EL (cell line): ENCODE measurements around the gene RPS2.
A peak's percentile ranks its signal among the peaks of the same experiment; 100 is the strongest.

Experiments used
- DNase-seq: peaks from one replicate; pipeline ENCODE4 v3.0.0-alpha.2; 2016

The RPS2 gene

DNA sequence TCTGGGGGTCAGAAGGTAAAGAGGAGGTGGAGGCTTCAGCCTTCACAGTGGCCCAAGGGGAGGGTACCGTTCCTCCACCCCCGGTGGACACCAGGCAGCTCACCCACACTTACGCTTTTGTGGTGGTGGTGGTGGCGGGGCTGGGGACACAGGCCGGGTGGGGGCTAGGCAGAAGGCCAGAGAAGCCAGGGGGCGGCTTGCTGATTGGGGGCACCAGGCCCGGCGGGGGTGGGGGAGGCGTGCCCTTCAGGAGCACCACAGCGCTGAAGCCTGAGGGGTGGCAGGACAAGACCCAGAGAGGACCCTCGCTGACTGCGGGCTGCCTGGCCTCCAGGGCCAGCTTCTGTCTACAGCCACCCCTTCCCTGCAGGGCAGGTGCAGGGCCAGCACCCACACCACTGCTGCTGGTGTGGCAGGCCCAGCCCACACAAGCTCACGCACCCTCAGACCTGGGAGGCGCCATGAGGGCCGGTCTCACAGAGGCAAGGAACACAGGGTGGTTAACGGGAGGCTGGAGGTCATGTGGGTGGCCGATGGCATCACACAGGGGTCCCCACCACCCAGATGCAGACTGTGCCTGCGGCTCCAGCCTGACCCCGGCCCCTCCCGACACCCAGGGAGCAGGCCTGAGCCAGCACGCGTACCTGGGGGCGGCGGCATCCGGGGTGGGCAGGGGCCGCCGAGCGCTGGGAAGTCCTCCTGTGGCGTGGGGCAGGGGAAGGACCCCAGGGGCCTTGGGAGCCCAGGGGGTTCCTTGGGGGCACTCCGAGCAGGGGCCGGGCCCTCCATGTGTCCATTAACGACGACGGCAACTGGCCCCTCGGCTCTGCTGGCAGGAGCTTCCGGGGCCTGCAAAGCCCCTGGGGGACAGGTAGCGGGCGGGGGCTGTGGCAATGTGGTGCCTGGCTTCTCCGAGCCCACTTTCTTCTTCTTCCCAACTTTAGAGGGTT lies 34.5 kb upstream of the RPS2 start:
- no peak for DNase-seq

- no peak for DNase-seq
These were observed 33.8 kb upstream of the RPS2 start for GRCh38 chr16:1998360-1998835.

DNA sequence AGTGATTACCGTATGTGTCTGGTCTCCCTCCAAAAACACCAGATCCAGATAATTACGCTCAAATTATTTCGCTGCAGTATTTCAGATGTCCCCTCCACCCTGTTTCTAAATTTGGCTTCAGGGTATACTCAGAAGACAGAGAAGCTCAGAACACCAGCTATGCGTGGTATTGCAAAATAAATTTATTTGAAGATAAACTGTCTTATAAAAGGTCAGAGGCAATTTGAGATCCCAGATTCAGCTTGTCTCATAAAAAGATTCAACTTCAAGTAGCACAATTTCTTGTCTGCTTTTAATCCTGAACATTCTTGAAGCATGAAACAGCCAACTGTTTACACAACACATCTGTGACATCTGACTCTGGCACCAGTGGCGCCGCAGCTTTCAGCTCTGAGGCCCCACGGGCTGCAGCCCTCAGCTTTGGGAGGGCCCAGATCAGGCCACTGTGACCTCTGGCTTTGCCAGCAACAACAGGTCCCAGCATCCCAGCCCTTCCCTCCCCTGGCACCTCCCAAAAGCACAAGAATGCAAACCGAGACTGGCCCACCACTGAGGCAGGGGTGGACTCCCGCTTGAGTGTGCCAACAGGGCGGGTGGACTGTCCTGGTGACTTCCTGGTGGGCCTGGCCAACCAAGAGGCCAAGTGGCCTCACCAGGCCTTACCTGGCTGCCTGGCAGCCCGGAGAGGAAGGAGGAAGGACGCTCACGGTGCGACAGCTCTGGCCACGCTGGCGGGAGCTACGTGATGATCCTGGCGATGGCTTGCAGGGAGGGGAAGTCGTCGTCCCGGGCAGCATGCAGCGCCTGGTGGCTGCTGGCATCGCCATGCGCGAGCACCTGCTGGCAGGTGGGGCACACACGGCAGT lies 33.1 kb upstream of the RPS2 start:
- peak; percentile 42 for DNase-seq

DNA sequence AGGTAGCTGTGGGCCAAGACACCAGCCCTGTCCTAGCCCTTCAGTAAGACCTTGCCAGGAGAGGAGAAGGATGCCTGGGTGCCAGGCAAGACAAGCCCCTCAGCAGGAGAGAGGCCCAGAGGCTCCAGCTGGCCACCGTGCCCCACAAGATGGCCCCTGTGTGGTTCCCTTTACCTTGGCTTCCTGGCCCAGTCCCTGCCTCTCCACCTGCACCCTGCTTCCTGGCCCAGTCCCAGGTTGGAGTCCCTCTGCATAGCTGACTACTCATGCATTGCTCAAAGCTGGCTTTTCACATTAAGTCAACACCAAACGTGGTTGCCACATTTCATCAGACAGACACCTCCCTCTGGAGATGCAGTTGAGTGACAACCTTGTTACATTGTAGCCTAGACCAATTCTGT lies 29.1 kb upstream of the RPS2 start:
- DNase-seq, result no peak

DNA sequence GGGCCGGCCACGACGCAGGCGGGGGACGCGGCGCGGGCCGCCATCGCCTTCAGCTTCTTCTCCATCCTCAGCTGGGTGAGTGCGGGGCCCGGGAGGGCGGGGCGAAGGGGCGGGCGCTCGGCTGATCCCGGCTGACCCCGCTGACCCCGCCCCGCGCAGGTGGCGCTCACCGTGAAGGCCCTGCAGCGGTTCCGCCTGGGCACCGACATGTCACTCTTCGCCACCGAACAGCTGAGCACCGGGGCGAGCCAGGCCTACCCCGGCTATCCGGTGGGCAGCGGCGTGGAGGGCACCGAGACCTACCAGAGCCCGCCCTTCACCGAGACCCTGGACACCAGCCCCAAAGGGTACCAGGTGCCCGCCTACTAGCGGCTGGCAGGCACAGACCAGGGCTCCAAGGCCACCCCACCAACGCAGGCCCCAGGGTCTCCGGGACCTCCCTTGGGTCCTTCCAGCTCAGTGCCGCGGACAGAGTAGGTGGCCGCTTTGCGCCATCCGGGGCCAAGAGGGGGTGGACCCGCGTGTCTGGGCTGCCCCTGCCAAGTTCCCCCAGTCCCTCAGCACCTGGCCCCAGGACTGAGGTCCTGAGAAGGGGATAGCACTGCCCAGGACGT lies 28.2 kb upstream of the RPS2 start:
- no peak for DNase-seq

DNA sequence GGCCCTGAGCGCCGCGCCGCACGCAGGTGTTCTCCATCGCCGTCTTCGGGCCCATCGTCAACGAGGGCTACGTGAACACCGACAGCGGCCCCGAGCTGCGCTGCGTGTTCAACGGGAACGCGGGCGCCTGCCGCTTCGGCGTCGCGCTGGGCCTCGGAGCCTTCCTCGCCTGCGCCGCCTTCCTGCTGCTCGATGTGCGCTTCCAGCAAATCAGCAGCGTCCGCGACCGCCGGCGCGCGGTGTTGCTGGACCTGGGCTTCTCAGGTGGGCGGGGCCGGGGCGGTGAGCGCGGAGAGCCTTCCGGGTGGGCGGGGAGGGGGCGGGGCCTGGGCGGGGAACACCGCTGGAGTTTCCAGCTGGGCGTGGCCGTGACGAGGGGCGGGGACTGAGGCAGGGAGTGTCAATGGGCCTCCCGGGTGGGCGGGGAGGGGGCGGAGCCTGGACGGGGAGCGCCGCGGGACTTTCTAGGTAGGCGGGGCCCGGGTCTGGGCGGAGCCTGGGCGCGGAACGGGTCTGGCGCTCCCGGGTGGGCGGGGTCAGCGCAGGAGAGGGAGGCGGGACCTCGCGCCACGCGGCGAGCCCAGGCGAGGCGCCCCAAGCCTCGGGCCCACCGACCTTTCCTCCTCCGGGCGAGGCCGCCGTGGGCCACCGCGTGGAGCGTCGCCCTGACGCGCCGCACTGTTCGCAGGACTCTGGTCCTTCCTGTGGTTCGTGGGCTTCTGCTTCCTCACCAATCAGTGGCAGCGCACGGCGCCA lies 27.5 kb upstream of the RPS2 start:
- peak; percentile 79 for DNase-seq

DNA sequence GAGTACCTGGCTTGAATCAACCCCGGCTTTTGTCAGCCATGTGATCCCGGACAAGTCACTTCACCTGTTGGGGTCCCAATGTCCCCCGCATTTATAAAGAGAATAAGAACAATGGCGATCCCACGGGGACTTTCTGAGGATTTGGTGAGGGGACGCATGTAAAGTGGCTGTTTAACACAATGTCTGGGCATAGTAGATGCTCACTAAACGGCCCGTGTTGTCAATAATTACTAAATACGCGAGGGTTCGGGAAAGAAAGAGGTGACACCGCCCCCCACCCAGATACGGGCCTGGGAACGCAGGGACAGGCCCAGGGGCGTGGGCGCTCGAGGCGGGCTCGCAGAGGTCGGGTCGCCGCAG lies 26.9 kb upstream of the RPS2 start:
- no peak for DNase-seq

DNA sequence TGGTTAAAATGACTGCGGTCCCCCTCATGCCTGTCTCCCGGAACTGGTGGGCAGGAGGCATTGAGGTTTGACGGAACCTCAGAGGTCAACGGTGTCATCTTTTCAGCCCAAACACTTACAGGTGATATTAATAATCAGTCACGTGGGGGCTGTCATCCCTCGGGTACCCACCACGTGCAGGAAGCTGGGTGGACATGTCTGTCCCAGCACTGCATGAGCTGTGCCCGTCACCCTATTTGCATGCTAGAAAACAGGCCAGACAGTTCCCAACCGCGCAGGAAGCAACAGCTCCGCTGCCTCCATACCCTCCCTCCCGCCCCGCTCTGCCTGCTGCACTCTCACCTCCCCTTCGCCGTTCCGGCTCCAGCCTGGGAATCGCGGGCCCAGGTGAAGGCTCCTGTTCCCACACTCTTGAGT lies 26.5 kb upstream of the RPS2 start:
- no peak for DNase-seq

GRCh38 chr16:1990351-1991134 lies 25.9 kb upstream of the RPS2 start:
- DNase-seq, result no peak

DNA sequence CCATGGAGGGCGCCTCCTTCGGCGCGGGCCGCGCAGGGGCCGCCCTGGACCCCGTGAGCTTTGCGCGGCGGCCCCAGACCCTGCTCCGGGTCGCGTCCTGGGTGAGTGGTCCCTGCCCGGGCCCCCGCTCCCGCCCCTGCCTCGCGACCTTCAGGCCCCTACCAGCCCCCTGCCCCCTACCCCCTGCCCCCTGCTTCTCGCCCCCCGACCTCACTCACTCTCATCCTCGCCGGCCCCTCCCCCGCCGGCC lies 25.4 kb upstream of the RPS2 start:
- no peak for DNase-seq

DNA sequence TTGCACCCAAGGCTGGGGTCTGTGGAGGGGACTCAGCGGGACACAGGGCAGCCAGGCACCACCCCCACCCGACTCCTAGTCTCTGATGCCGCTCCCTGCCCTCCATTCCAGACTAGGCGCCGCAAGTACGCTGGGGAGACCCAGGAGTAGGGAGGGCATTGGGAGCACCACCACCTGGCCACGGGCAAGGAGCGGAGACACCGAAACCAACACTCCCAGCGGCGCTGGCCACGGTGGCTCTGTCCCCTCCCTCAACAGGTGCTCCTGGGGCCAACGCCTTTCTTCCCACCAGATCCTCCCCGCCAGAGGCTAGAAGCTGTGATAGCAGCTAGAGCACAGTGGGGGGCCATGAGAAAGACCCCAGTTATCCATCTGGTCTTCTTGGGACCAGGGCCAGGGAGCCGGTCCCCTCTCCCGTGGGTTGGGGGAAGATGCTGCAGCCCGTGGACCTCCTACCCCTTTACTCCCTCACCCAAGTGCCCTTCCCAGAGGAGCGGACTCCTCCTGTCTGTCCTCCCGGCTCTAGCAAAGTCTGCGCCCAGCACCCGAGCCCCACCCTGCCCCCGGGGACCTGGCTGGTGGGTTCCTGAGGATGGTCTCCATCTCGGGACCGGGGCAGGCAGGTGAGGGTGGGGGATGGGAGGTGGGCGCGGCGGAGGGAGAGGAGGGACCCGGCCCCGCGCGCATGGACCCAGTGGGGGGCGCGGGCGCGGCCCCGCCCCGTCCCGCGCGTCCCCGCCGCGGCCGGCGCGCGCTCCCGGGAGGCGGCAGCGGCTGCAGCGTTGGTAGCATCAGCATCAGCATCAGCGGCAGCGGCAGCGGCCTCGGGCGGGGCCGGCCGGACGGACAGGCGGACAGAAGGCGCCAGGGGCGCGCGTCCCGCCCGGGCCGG lies 24.8 kb upstream of the RPS2 start, which contains the start of gene SYNGR3:
SYNGR3 (plus strand) TSS at position 762 of the 892 bp plus-strand sequence. CDS start 133 bp downstream, outside the sequence.
- peak; percentile 38 for DNase-seq

DNA sequence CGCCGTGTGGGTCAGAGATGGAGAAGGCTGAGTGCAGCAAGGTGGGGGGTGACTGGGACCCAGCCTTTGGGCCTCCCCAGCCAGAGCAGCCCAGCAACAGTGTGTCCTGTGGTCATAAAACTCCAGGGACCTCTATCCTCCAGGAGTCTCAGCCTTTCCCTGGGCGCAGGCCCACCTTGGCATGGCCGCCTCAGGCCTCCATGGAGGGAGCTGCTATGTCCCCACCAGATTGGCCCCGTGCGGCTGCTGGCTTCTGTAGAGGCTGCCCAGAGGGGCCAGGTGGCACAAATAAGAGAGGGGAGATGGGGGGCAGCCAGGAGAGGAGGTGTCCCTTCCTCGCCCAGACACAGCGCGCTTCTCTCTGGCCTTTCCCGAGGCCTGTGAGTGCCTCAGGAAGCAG lies 22.6 kb upstream of the RPS2 start:
- DNase-seq, result no peak

GRCh38 chr16:1985466-1986150 lies 21.0 kb upstream of the RPS2 start:
- DNase-seq, result no peak

DNA sequence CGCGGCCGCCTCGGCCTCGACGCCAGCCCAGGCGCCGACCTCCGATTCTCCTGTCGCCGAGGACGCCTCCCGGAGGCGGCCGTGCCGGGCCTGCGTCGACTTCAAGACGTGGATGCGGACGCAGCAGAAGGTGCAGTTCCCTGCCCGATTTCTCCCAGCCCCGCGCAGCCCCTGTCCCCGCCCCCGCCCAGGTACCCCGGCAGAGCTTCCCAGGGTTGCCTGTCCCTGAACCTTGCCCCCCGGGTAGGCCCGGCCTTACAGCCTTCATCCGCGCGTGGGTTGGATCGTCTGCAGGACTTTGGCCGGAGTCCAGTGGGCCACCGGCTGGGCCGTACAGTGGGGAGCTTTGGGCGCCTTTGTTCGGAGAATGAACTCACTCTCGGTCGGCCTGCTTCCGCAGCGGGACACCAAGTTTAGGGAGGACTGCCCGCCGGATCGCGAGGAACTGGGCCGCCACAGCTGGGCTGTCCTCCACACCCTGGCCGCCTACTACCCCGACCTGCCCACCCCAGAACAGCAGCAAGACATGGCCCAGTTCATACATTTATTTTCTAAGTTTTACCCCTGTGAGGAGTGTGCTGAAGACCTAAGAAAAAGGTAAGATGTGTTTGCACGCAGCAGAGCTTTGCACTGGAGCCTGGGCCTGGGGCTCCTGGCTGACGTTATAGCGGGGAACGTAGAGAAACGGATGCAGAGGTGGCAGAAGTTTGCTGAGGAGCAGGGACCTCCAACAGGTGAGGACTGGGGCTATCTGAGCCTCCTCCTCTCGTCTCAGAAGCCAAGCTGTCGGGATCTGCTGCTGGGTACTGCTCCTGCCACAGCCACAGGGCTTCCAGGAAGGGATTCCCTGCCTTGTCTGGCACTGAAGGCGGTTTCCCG lies 20.0 kb upstream of the RPS2 start:
- peak; percentile 37 for DNase-seq

- DNase-seq, result peak; percentile 92
These were observed 19.1 kb upstream of the RPS2 start, which contains the start of gene GFER for GRCh38 chr16:1983544-1984346. TSS of gene GFER (plus strand) at chr16:1984193. CDS start at chr16:1984219, 26 bp downstream.

- DNase-seq, result no peak
These were observed 18.4 kb upstream of the RPS2 start for GRCh38 chr16:1982991-1983543.

DNA sequence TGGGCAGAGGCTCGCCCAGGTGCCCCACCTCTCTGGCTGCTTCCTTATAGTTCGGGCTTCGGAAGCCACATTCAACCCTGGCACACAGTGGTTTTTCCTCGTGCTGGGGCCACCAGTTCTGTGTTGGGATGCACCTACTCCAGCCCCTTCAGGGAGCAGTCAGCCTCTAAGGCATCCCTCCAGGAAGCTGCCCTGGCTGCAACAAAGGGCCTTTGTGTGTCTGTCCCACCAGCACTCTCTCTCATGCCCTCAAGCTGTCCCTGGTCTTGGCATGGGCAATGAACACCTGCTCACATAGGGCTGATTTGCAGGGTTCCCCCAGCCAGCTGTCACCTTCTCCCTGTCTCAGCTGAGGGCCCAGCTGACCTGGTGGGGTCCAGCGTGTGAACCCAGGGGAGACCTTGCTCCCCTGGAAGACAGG lies 17.4 kb upstream of the RPS2 start:
- DNase-seq, result no peak

DNA sequence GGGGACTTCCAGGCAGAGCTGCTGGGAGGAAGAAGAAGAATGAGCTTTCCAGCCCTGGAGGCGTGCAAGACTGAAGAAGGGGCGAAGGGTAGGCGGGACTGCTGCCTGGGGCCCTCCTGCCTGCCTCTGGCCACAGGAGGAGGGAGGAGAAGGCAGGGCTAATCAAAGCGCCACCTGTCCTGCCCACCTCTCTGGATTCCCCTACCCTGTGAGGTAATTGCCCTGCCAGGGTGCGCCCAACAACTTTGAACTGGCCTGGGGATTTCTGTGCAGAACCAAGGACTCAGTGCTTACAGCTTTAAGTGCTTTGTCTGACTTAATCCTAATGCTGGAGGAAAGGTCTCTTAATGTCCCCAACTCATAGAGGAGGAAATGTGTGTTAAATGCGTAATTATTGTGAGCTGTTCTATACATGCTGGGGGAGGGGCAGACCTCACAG lies 16.8 kb upstream of the RPS2 start, which contains the start of gene NOXO1:
NOXO1 (minus strand) TSS at position 72 of the 439 bp plus-strand sequence. CDS start 290 bp downstream, outside the sequence.
- DNase-seq, result no peak
